SKM-1 (cell line): ENCODE data around the gene OCIAD1.
"Not testable (repeated sequence)": the region's sequence is repeated elsewhere in the genome, so short reads cannot be mapped to it uniquely, and the experiment has no call there.

Experiments
- DNase-seq: peaks from one replicate; lab custom pipeline; 2025; ENCODE audit not compliant: unreplicated experiment; lab: John Stamatoyannopoulos, UW

The OCIAD1 gene, protein sequence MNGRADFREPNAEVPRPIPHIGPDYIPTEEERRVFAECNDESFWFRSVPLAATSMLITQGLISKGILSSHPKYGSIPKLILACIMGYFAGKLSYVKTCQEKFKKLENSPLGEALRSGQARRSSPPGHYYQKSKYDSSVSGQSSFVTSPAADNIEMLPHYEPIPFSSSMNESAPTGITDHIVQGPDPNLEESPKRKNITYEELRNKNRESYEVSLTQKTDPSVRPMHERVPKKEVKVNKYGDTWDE

DNA sequence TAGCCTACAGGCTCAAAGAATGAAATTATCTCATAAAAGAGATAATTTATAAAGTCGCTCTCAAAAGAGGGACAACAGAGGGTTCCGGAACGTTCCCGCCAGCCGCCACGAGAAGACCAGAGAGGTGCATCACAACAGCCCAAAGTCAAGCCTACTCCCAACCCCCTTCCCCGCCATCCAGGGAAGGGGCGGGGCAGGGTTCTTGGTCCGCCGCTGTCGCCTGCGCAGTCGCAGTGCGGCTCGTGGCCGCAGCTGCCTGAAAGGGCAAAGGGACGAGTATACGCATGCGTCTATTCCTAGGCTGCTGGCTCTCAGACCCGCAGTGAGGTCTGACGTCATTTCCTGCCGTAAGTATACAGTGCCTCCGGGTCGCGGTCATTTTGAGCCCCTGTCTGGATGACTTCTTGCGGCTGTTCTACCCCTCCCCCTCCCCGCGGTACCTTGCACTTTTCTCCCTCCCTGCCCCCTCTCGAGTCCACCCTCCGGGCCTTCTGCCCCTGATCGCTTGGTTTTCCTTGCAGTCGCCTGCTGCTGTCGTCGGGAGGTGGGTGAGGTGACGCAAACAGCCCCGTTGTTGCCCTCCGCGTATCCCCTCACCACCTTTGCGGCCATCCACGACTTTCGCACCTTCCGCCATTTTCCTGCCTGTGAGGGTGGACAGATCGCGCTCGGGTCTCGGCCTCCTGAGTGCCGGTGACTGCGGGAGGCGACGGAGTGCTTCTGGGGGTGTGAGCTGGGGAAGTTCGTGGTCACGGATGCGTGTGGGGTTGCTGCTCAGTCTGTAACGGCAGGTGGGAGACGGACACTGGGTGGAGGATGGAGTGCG is at the start of gene OCIAD1:
Gene OCIAD1, plus strand, starts transcription at position 383 of the 826 bp plus-strand sequence. CDS start 1,537 bp downstream, outside the sequence.
- peak; percentile 99 for DNase-seq

DNA sequence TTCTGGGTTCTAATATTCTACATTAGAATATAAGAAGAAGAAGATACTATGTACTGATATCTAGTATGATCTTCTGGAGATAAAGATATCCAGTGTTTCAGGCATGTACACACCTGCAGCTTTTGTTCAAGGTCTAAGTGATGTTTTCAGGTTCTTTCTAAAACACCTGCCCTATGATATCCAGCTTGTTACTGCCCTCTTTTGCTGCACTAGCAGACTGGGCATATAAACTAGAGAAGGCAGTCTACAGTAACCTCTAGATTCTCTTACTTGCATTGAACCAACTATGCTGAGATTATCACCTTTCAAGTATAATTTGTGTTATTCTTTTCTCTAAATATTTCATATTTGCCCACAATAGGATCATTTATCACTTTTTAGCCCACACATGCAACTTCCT is 48.9 kb upstream of the OCIAD1 start:
- no peak for DNase-seq

DNA sequence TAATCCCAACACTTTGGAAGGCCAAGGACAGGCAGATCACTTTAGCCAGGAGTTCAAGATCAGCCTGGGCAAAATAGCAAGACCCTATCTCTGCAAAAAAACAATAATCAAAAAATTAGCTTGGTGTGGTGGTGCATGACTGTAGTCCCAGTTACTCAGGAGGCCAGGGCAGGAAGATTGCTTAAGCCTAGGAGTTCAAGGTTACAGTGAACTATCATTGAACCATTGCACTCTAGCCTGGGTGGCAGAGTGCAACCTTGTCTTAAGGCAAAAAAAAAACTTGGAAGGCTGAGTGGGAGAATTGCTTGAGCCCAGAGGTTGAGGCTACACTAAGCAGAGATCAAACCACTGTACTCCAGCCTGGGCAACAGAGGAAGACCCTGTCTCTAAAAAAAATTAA is 45.6 kb upstream of the OCIAD1 start:
- no peak for DNase-seq

DNA sequence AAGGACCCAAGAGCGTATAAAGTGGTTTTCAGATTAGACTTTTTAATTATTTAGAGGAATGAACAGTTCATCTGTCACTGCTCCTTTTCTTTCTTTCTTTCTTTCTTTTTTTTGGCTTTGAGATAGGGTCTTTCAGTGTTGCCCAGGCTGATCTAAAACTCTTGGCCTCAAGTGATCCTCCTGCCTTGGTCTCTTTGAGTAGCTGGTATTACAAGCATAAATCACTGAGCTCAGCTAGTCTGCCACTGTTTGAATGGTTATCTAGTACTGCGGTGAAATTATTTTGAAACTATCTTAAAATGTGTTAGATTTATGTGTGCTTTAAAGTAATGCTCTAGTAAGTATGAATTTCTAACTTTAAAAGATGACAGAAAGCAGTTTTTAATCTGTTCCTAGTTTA is 44.3 kb upstream of the OCIAD1 start:
- no peak for DNase-seq

DNA sequence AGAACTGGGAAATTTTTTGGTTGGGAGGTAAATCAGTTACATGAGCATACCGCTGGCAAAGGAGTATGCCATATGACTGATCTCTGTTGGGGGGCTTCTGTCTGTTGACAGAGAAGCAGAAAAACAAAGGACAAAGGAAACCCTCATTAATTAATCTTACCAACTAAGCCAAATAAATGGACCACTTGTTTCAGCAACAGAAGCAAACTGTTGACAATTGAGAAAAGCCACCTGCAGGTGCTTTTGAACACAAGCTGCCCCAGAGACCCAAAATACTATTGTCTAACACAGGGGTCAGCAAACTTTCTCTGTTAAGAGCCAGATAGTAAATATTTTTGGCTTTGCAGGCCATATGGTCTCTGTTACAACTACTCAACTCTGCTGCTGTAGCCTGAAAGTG is 43.8 kb upstream of the OCIAD1 start:
- DNase-seq, result no peak

DNA sequence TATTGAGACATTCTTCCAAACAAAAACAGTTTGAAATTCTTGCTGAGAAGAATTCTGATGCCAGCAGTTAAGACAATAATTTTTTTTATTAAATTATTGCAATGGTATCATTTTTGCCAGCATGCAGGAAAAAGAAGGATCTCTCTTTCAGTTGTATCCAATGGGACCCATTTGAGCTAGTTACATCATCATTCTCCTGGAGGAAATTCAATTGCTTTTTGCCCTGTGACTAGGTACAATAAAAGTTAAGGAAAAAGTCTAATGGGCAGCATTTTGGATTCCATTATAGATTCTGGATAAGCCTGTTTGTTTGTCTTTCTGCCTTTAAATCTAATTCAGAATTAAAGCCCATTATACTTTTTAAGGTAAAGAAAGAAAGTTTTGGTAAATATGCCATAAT is 40.3 kb upstream of the OCIAD1 start:
- no peak for DNase-seq

DNA sequence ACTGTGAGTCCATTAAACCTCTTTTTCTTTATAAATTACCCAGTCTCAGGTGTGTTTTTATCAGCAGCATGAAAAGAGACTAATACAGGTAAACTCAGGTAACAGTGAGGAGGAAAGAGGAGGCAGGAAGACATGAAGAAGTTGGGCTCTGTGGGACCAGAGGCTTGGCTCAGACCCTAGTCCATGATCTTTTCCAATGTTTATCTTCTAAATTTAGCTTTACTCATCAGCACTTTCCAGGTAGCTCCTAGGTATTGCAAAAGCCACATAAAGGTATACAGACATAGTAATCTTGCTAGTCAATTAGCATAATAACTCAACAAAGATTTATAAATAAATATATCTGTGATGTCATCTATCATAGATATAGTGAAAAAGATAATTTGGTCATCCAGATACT is 39.6 kb upstream of the OCIAD1 start:
- DNase-seq, result no peak

DNA sequence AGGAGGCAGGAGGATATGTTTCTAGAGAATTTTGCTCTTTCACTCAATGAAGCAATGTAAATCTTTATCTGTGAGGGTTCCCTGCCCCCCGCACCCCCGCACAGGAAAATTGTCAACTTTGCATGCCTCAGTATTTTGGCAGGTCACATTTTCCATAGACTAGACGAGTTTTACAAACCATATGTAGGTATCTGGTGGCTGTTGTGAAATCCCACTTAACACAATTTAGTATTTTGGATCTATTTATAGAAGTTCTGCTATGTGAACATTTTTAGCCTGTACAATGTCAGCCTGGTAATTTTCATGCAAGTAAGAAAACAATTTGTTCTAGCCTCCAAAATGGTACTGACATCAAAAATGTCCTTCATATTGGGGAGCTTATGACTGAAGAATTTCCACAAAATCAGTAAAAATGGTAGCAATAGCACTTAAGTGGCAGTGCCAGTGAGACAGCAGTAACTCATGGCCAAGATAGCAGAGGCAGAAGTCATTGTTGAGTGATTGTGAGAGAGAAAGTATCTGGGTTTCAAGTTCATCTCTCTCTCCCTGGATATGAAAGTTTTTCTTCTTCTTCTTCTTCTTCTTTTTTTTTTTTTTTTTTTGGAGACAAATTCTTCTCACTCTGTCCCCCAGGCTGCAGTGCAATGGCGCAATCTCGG is 38.4 kb upstream of the OCIAD1 start:
- DNase-seq, result no peak

DNA sequence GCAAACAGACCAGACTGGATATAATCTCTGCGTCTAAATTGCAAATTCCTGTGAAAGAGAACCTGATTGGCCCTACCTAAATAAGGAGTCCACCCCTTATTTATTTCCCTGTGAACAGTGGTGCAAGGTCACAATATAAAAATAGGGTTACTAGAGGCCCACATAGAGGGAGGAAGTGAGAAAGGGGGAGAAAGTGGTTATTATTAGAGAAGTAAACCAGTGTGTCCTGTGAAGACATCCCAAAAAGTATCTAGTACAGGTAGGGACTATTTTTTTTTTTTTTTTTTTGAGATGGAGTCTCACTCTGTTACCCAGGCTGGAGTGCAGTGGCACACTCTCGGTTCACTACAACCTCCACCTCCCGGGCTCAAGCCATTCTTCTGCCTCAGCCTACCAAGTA is 35.8 kb upstream of the OCIAD1 start:
- no peak for DNase-seq

DNA sequence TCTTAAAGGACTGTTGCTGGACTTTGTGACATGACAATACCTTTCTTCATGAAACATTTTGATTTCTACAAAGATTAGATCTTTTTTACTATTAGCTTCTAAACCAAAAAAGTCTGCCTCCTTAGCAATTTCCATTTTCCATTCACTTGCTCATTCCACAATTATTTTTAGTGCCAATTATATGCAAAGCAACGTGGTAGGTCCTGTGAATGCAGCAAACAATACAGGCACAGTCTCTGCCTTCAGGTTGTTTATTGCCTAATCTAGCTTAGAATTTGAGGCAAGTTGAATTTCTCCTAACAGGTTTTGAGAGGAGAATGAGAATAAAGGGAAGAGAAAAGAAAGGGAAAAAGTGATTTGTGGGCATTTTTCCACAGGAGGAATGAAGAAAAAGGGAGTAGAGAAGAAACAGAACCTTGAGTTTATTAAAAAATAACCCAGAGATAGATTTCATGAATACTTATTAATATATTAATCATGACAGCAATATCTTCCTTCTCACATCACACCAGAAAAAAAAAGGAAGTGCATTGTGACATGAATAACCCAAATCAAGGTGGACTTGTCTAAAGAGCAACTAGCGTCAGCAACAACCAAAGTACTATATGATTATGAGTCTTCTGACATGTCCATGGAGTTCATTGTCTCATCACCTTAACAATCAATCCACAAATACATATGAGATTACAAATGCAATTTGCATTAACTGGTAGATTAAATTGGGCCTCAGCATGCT is 34.5 kb upstream of the OCIAD1 start:
- no peak for DNase-seq

DNA sequence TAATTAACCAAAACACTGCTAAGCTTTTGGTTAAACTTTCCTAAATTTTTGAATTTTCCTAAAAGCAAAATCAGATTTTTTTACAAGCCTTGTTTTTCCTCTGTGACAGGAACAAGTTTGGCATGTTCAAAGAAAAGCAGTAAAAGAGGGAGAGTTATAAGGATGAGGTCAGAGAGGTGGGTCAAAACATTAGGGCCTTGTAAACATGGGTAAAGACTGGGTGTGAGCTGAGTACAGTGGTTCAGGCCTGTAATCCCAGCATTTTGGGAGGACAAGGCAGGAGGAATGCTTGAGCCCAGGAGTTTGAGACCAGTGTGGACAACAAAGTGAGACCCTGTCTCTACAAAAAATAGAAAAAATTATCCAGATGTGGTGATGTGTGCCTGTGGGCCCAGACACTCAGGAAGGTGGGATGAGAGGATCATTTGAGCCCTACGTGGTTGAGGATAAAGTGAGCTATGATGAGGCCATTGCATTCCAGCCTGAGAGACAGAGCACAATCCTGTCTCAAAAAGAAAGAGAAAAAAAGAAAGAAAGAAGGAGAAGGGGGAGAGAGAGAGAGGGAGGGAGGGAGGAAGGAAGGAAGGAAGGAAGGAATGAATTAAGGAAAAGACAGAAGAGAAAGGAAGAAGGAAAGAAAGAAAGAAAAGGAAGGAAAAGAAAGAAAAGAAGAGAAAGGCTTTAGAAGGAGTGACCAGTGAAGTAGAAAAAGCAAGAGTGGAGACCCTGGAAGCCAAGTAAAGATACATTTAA is 33.8 kb upstream of the OCIAD1 start:
- no peak for DNase-seq

DNA sequence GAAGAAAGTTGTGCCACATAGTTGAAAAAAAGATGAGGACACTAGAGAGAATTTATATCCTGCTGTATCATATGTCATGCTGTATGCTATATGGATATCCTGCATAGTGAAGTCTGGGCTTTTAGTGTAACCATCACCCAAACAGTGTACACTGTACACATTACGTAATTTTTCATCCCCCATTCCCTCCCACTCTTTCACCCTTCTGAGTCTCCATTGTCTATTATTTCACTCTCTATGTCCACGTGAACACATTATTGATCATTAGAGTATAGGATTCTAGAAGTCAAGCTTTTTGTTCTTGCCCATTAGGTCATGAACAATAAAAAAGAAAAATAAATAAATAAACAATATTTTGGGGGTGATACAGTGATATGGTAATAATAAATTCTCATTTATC is 32.8 kb upstream of the OCIAD1 start:
- no peak for DNase-seq

DNA sequence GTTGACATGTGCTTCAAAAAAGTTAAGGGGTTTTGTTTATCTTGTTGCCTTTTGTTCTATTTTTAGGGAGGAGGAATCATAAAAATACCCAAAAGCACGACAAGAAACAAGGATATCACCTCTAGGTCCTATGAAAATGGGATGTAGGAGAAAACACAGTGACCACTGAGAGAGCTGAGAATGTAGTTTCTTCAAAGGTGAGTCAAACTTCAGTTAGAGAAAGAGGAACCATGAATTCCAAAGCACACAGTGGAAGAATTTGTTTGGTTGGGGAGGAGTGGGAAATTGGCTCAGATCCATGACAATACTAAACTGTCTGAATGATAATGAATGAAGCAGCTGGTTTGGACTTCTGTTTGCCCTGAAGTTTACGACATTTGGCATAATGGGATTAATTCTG is 31.7 kb upstream of the OCIAD1 start:
- DNase-seq, result no peak

DNA sequence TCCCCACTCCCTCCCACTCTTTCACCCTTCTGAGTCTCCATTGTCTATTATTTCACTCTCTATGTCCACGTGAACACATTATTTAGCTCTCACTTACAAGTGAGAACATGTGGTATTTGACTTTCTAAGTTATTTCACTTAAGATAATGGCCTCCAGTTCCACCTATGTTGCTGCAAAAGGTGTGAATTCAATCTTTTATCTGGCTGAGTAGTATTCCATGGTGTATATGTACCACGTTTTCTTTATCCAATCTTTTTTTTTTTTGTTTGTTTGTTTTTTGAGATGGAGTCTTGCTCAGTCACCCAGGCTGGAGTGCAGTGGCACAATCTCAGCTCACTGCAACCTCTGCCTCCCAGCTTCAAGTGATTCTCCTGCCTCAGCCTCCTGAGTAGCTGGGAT is 30.7 kb upstream of the OCIAD1 start:
- not testable (repeated sequence) for DNase-seq

DNA sequence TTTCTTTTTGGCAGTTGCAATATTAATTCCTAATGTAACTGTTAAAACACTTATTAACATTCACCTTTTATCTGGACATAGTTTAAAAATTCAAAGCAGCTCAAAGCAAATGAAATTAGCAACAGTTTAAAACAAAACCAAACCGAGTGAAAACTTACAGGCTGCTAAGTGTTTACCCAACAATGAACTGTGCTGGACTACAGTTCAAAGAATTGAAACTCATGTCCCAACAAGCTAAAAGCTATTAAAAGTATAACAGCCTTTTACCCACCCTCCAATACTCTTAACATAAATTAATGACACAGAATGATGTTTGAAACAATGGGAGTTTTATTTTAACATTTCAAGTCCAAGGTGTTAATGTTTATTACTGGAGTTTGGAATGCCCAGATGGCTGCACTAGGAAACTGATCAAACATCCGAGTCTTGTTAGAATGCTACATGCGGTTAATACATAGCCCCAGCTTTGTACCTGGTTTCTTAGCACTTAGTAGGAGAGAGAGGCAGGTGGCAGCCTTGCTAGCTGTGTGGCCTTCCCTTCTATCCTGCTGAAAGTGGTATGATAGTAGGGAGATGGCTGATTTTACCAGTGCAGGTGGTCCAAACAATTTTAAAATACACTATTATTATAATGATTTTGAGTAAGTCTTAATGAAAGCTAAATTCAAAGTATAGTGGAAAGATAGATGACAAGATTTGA is 29.7 kb upstream of the OCIAD1 start:
- DNase-seq, result no peak

DNA sequence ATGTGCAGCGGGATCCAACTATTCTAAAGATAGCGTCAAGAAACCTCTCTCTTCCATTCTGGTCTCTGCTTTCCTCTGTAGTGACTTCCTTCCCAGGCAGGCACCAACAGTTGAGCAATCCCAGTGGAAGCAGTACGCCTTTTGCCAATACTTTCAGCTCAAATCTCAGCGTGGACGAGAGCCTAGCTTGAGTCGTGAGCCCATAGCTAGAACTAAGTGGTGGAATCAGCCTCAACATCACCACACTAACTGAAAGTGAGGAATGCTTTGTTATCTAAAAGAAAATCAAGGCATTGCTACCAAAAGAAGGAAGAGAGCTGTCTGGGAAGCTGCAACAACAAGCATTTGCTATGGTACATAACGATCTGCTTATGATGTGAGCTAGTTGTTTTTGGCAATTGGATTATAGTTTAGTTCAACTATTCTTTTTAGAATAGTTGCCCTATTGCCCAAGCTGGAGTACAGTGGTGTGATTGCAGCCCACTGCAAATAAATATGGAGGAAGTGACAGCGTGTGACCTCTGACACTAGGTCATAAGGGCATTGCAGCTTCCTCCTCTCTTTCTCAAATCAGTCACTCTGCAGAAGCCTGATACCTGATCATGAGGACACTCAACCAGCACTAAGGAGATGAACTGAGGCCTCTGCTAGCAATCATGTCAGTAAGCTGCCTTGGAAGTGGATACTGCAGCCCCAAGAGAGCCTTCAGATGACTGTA is 26.1 kb upstream of the OCIAD1 start:
- no peak for DNase-seq

DNA sequence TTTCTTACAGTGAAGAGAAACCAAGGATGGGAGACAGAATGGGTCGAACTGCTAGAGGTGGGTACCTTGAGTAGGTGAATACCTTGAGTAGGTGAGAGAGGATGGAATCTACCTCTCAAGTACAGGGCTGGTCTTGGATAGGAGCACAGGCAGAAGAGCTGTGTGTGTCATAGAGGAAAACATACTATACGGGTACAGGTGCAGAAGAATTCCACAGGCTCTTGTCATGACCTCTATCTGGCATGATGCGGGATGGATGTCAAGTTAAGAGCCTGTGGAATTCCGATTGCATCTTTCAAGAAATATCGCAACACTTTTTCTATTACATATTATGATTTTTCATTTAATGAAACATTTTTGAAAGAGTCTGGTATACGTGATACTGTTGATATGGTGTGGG is 18.0 kb upstream of the OCIAD1 start:
- no peak for DNase-seq

DNA sequence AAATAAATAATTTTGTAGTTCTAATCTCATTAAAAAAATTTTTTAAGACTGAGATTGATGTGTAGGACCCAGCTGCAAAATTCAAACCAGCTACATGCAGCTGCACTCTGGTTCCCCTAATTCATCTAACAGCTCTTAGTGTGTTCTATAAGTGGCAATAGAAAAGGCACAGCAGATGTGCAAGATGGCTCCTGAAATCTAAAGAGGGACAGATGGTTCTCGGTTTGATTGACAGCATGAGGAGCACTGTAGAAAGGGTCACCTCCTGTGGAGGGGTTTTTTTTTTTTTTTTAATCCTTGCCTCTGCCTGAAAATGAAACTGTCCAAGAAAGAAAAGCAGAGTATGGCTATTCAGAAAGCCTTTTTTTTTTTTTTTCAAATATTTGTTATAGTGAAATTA is 16.9 kb upstream of the OCIAD1 start:
- DNase-seq, result no peak

DNA sequence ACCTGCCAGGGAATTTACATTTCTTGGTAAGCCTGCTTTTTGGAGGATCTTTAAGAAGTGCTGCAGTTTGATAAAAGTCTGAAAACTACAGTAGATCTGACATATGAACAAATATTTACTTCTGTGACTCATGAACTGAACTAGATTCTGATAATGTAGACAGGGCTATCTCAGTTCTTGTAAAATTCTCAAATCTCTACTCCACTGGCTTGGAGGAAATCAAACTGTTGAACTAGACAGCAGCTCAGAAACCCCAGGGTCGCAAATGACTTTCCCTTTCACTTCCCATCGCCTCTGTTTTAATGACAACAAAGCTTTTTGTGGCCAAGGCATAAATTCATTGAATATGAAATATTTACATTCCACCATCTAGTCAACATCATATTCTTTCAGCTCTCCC is 15.4 kb upstream of the OCIAD1 start:
- no peak for DNase-seq

DNA sequence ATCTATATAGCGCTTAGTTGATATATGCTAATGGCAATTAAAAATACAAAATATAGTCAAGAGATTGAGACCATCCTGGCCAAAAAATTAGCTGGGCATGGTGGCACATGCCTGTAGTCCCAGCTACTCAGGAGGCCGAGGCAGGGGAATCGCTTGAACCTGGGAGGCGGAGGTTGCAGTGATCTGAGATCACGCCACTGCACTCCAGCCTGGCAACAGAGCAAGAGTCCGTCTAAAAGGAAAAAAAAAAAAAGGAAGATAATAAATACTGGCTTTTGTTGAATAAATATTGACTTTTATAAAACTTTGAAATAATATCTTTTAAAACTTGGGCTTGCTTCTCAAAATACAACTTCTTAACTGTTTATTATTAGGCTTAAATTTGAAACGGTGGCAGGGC is 14.6 kb upstream of the OCIAD1 start:
- not testable (repeated sequence) for DNase-seq
